GM23338 (cell line): ENCODE data around the gene MLST8. TPM values are rescaled to one million over a fixed set of nuclear protein-coding genes. Genes with fewer than 3 reads are reported as not detected.

Experiments
- ATAC-seq: fragments of 200-7000 bp; cut with Tn5 transposase; 3 replicates; pipeline ENCODE4 v1.9.1; 2020
- DNase-seq: peaks from one replicate; pipeline ENCODE4 v3.0.0-alpha.2; 2015; ENCODE audit warnings: low spot score
- H2AFZ ChIP-seq: fragments of 200-600 bp; sonication (generic); 2 replicates; pipeline ENCODE4 v1.8.0; 2016; ENCODE audit warnings: antibody characterized with exemption, mild to moderate bottlenecking, moderate library complexity
- H3F3A ChIP-seq: fragments of 200-600 bp; sonication (generic); replicated peaks from 2 replicates; pipeline ENCODE4 v1.8.0; 2017; ENCODE audit warnings: antibody characterized with exemption, mixed run types, low read depth
- H3K27ac ChIP-seq: fragments of 200-600 bp; sonication (generic); 2 replicates; pipeline ENCODE4 v1.6.1; 2016; ENCODE audit warnings: low read depth
- H3K27me3 ChIP-seq: fragments of 200-600 bp; sonication (generic); 2 replicates; pipeline ENCODE4 v1.8.0; 2016; ENCODE audit warnings: mild to moderate bottlenecking, mixed run types, moderate library complexity; ENCODE audit not compliant: insufficient read depth
- H3K36me3 ChIP-seq: fragments of 200-600 bp; sonication (generic); 2 replicates; pipeline ENCODE4 v1.8.0; 2016; ENCODE audit warnings: mild to moderate bottlenecking; ENCODE audit not compliant: insufficient read depth
- H3K4me1 ChIP-seq: fragments of 200-600 bp; sonication (generic); 2 replicates; pipeline ENCODE4 v1.8.0; 2016; ENCODE audit warnings: mild to moderate bottlenecking, moderate library complexity; ENCODE audit not compliant: insufficient read depth
- H3K4me2 ChIP-seq: fragments of 200-600 bp; sonication (generic); 2 replicates; pipeline ENCODE4 v1.7.1; 2017; ENCODE audit warnings: mixed run types
- H3K4me3 ChIP-seq: fragments of 200-600 bp; sonication (generic); 2 replicates; pipeline ENCODE4 v1.6.1; 2016; ENCODE audit warnings: mixed run types
- H3K79me2 ChIP-seq: fragments of 200-600 bp; sonication (generic); replicated peaks from 2 replicates; pipeline ENCODE4 v1.8.0; 2017; ENCODE audit warnings: mild to moderate bottlenecking; ENCODE audit not compliant: insufficient read depth
- H3K9me2 ChIP-seq: fragments of 200-600 bp; sonication (generic); 2 replicates; pipeline ENCODE4 v1.8.0; 2017; ENCODE audit not compliant: insufficient read depth
- H4K20me1 ChIP-seq: fragments of 200-600 bp; sonication (generic); replicated peaks from 2 replicates; pipeline ENCODE4 v1.8.0; 2017; ENCODE audit warnings: mild to moderate bottlenecking; ENCODE audit not compliant: insufficient read depth
- H3K27ac Mint-ChIP-seq: 2 replicates; pipeline ENCODE4 v1.8.0; 2020; ENCODE audit warnings: inconsistent platforms, mild to moderate bottlenecking, moderate library complexity, mixed read lengths
- H3K27me3 Mint-ChIP-seq: 3 replicates; pipeline ENCODE4 v1.8.0; 2022; ENCODE audit warnings: low read depth, mild to moderate bottlenecking, moderate library complexity, mixed read lengths, inconsistent platforms; ENCODE audit not compliant: insufficient read depth, poor library complexity
- H3K36me3 Mint-ChIP-seq: 3 replicates; pipeline ENCODE4 v1.8.0; 2021; ENCODE audit warnings: low read depth, mild to moderate bottlenecking, inconsistent platforms, moderate library complexity, mixed read lengths
- H3K4me1 Mint-ChIP-seq: 3 replicates; pipeline ENCODE4 v1.8.0; 2020; ENCODE audit warnings: mild to moderate bottlenecking, inconsistent platforms, mixed read lengths
- H3K4me3 Mint-ChIP-seq: 3 replicates; pipeline ENCODE4 v1.8.0; 2021; ENCODE audit warnings: moderate library complexity, mild to moderate bottlenecking, inconsistent platforms, mixed read lengths
- H3K9me3 Mint-ChIP-seq: 3 replicates; pipeline ENCODE4 v1.8.0; 2020; ENCODE audit warnings: moderate library complexity, mild to moderate bottlenecking, inconsistent platforms, mixed read lengths
- CREB1 ChIP-seq: fragments of 250-450 bp; sonication (Bioruptor Pico); IDR thresholded peaks from 2 replicates; pipeline ENCODE4 v1.5.0; 2020; ENCODE audit warnings: low read depth, mild to moderate bottlenecking, moderate library complexity
- CTCF ChIP-seq, 2 experiments: fragments of 200-600 bp in 1 of 2; sonication (generic) in 1 of 2; conservative IDR thresholded peaks; 2 replicates each; pipeline versions ENCODE4 v1.5.1 to v1.6.1; 2016 to 2017; ENCODE audit warnings: antibody characterized with exemption in 2 of 2, low read depth in 2 of 2, mild to moderate bottlenecking in 2 of 2, moderate library complexity in 1 of 2
- ETS1 ChIP-seq: IDR thresholded peaks from 2 replicates; pipeline ENCODE4 v1.6.1; 2016; ENCODE audit warnings: antibody characterized with exemption
- EZH2 ChIP-seq: fragments of 200-600 bp; sonication (generic); IDR thresholded peaks from one replicate; pipeline ENCODE4 v1.8.0; 2017; ENCODE audit warnings: antibody characterized with exemption, mild to moderate bottlenecking, low read depth; ENCODE audit not compliant: unreplicated experiment
- EZH2phosphoT487 ChIP-seq: fragments of 200-600 bp; sonication (generic); IDR thresholded peaks from one replicate; pipeline ENCODE4 v1.8.1; 2018; ENCODE audit warnings: antibody characterized with exemption; ENCODE audit not compliant: unreplicated experiment
- JUNB ChIP-seq: IDR thresholded peaks from one replicate; pipeline ENCODE4 v1.6.1; 2016; ENCODE audit warnings: antibody characterized with exemption; ENCODE audit not compliant: unreplicated experiment
- NANOG ChIP-seq: IDR thresholded peaks from 2 replicates; pipeline ENCODE4 v1.6.1; 2016; ENCODE audit warnings: antibody characterized with exemption, borderline replicate concordance
- POLR2AphosphoS5 ChIP-seq: IDR thresholded peaks from 2 replicates; pipeline ENCODE4 v1.6.1; 2016; ENCODE audit warnings: antibody characterized with exemption, low read depth
- REST ChIP-seq: IDR thresholded peaks from one replicate; pipeline ENCODE4 v1.6.1; 2018; ENCODE audit warnings: antibody characterized with exemption; ENCODE audit not compliant: unreplicated experiment
- STAT1 ChIP-seq: IDR thresholded peaks from one replicate; pipeline ENCODE4 v1.6.1; 2016; ENCODE audit warnings: antibody characterized with exemption; ENCODE audit not compliant: unreplicated experiment
- ZNF114 ChIP-seq: fragments of 250-450 bp; sonication (Bioruptor Pico); IDR thresholded peaks from 2 replicates; pipeline ENCODE4 v1.5.0; 2020; ENCODE audit warnings: mild to moderate bottlenecking, moderate library complexity
- ZNF331 ChIP-seq: fragments of 250-450 bp; sonication (Bioruptor Pico); IDR thresholded peaks from 2 replicates; pipeline ENCODE4 v1.5.0; 2020; ENCODE audit warnings: low read depth, mild to moderate bottlenecking, moderate library complexity
- ZNF462 ChIP-seq: fragments of 250-450 bp; sonication (Bioruptor Pico); IDR thresholded peaks from 2 replicates; pipeline ENCODE4 v1.5.0; 2020; ENCODE audit warnings: mild to moderate bottlenecking, moderate library complexity
- polyA plus RNA-seq: library from polyadenylated mRNA; unstranded; fragments of >200 nt; fragmentation: Nextera tagmentation; extraction: Ambion mirVana; gene quantifications from 2 replicates; pipeline ENCODE4 v1.2.1, GENCODE V29; 2016
- total RNA-seq: library from RNA; depleted of rRNA; stranded (reverse); fragments of >200 nt; shearing (Covaris generic); gene quantifications from 2 replicates; pipeline ENCODE4 v1.2.3, GENCODE V29; 2014

Gene MLST8
- total and polyA plus RNA-seq, 2 experiments from 2014 or later, result 58.8 to 138 TPM

GRCh38 chr16:2180461-2180860, 24.8 kb upstream of the MLST8 start:
- Histone ChIP-seq H3K27ac (no peak overlapping the region), H3K27me3 (no peaks in the 10 kb centered on the region), H3K79me2 (no peaks in the 10 kb centered on the region), H3K4me3 (no peak overlapping the region), H2AFZ (no peak overlapping the region), H4K20me1 (no peaks in the 10 kb centered on the region; the same call in 1 of the 2 replicates), H3K4me1 (no peaks in the 10 kb centered on the region), H3K9me2 (no peaks in the 10 kb centered on the region), H3K36me3 (no peaks in the 10 kb centered on the region), H3K4me2 (no peak overlapping the region), H3F3A (0 out of 2 replicates have a peak, but pooled peaks cover 18% of the 10 kb centered on the region)
- ATAC-seq (peak; percentile 3; the same call in 2 of the 3 replicates), DNase-seq (no peak)
- no peak overlapping the region for H3K27ac Mint-ChIP-seq
- TF ChIP-seq ZNF114 (CRISPR knock-in tag) (no peak), EZH2phosphoT487 (no peak), ETS1 (no peak), REST (no peak), ZNF462 (CRISPR knock-in tag) (no peak), STAT1 (no peak), ZNF331 (CRISPR knock-in tag) (no peak), CREB1 (no peak), POLR2AphosphoS5 (no peak), CTCF (conservative IDR thresholded peaks at IDR 0.05; ENCODE audit: low read depth in 2 of 2) (no peak), EZH2 (no peak), NANOG (no peak), JUNB (no peak)
- H3K36me3 Mint-ChIP-seq, result peaks cover 12% of the 10 kb centered on the region
- peaks cover 20% of the 10 kb centered on the region for H3K27me3 Mint-ChIP-seq
- peaks cover 6% of the 10 kb centered on the region for H3K4me1 Mint-ChIP-seq
- H3K9me3 Mint-ChIP-seq, result no peaks in the 10 kb centered on the region
- no peak overlapping the region for H3K4me3 Mint-ChIP-seq
